Activated CD8-positive, alpha-beta memory T cell treated with anti-CD3 and anti-CD28 coated beads, Interleukin-2, amount 10 ng/mL, durations not matched to agents 7 days and 5 days (primary cell): ENCODE results near the gene BAD. TPM values are rescaled to one million over a fixed set of nuclear protein-coding genes. Genes with fewer than 3 reads are reported as not detected.
"Not testable (repeated sequence)": the region's sequence is repeated elsewhere in the genome, so short reads cannot be mapped to it uniquely, and the experiment has no call there.

Experiments
- ATAC-seq: fragments of 150-1000 bp; cut with Tn5 transposase; one replicate; pipeline ENCODE4 v1.10.0; 2021; ENCODE audit warnings: moderate library complexity
- CTCF ChIA-PET: fragments of 350-600 bp; sonication (Branson Sonifier 250); formaldehyde crosslinking; loops from one replicate; lab custom pipeline; 2021; ENCODE audit warnings: antibody characterized with exemption; lab: Charles Lee
- DNase-seq: peaks from one replicate; pipeline ENCODE4 v3.0.0-alpha.2; 2020
- H3K27ac Mint-ChIP-seq: one replicate; pipeline ENCODE4 v1.8.0; 2021; ENCODE audit warnings: mild to moderate bottlenecking, mixed read lengths
- H3K27me3 Mint-ChIP-seq: one replicate; pipeline ENCODE4 v1.8.0; 2021; ENCODE audit warnings: mixed read lengths
- H3K36me3 Mint-ChIP-seq: one replicate; pipeline ENCODE4 v1.8.0; 2021; ENCODE audit warnings: mild to moderate bottlenecking, mixed read lengths
- H3K4me1 Mint-ChIP-seq: one replicate; pipeline ENCODE4 v1.8.0; 2021; ENCODE audit warnings: mixed read lengths
- H3K4me3 Mint-ChIP-seq: one replicate; pipeline ENCODE4 v1.8.0; 2021; ENCODE audit warnings: mild to moderate bottlenecking, moderate library complexity, mixed read lengths
- H3K9me3 Mint-ChIP-seq: one replicate; pipeline ENCODE4 v1.8.0; 2022; ENCODE audit warnings: low read depth, mixed read lengths
- total RNA-seq, 2 experiments: library from RNA; stranded (reverse); gene quantifications; one replicate each; pipeline ENCODE4 v1.2.3, GENCODE V29; 2021

The BAD gene
- total RNA-seq, 2 experiments from 2014 or later = 35.6 to 36.1 TPM

- Mint-ChIP-seq H3K4me1 (peaks cover 35% of the 10 kb centered on the region), H3K27ac (no peak overlapping the region), H3K9me3 (no peaks in the 10 kb centered on the region), H3K4me3 (no peak overlapping the region), H3K27me3 (no peaks in the 10 kb centered on the region), H3K36me3 (peaks cover 16% of the 10 kb centered on the region)
- CTCF ChIA-PET = interaction anchor here (1.7 kb wide), 1 partner anchor 11 kb away, joined by 9 read pairs; no protein-coding TSS in a partner anchor
- no peak for ATAC-seq
- no peak for DNase-seq
These were observed 36.1 kb upstream of the BAD start for GRCh38 chr11:64320556-64320955.

- H3K36me3 Mint-ChIP-seq = peaks cover 19% of the 10 kb centered on the region
- peak overlapping the region; percentile 95 for H3K4me3 Mint-ChIP-seq
- H3K27me3 Mint-ChIP-seq = no peaks in the 10 kb centered on the region
- H3K9me3 Mint-ChIP-seq = no peaks in the 10 kb centered on the region
- CTCF ChIA-PET = interaction anchor here (1.4 to 3.5 kb wide), 9 partner anchors 12 to 369 kb away, joined by 3 to 140 read pairs (median 10); partner anchors contain the start of genes FERMT3 and FKBP2
- ATAC-seq = no peak
- peaks cover 39% of the 10 kb centered on the region for H3K4me1 Mint-ChIP-seq
- peak overlapping the region; percentile 100 for H3K27ac Mint-ChIP-seq
- peak; percentile 41 for DNase-seq
These were observed 34.6 kb upstream of the BAD start for GRCh38 chr11:64318766-64319761.

- CTCF ChIA-PET = interaction anchor here (0.8 to 3.5 kb wide), 25 partner anchors 9 to 370 kb away, joined by 3 to 140 read pairs (median 6); partner anchors contain the start of genes CATSPERZ, CCDC88B, ESRRA and FERMT3
- H3K27ac Mint-ChIP-seq = peak within 1 kb of the TSS; percentile 100
- H3K27me3 Mint-ChIP-seq = no peaks in the 10 kb centered on the region
- no peaks in the 10 kb centered on the region for H3K9me3 Mint-ChIP-seq
- DNase-seq (peak; percentile 97), ATAC-seq (peak; percentile 84)
- H3K4me3 Mint-ChIP-seq = peak within 1 kb of the TSS; percentile 95
- peaks cover 22% of the 10 kb centered on the region for H3K36me3 Mint-ChIP-seq
- H3K4me1 Mint-ChIP-seq = peaks cover 40% of the 10 kb centered on the region
These were observed 33.7 kb upstream of the BAD start, which contains the start of gene PRDX5 for GRCh38 chr11:64317961-64318765. Gene PRDX5 (plus strand): TSS chr11:64318121. CDS start chr11:64318216, 95 bp downstream.

GRCh38 chr11:64317325-64317960, 33.0 kb upstream of the BAD start, which contains the start of gene TRMT112:
Gene TRMT112 (minus strand): TSS chr11:64317559. CDS start chr11:64317526, 33 bp downstream.
- peaks cover 27% of the 10 kb centered on the region for H3K36me3 Mint-ChIP-seq
- no peaks in the 10 kb centered on the region for H3K27me3 Mint-ChIP-seq
- H3K4me3 Mint-ChIP-seq = peak within 1 kb of the TSS; percentile 95
- no peaks in the 10 kb centered on the region for H3K9me3 Mint-ChIP-seq
- H3K4me1 Mint-ChIP-seq = peaks cover 47% of the 10 kb centered on the region
- DNase-seq (peak; percentile 99), ATAC-seq (peak; percentile 68)
- H3K27ac Mint-ChIP-seq = peak within 1 kb of the TSS; percentile 100
- CTCF ChIA-PET = interaction anchor here (0.8 to 3.5 kb wide), 25 partner anchors 10 to 371 kb away, joined by 3 to 140 read pairs (median 6); partner anchors contain the start of genes CATSPERZ, CCDC88B, ESRRA and FERMT3

- H3K4me3 Mint-ChIP-seq = peak overlapping the region; percentile 95
- peaks cover 51% of the 10 kb centered on the region for H3K4me1 Mint-ChIP-seq
- peak; percentile 7 for ATAC-seq
- no peaks in the 10 kb centered on the region for H3K27me3 Mint-ChIP-seq
- peak; percentile 67 for DNase-seq
- CTCF ChIA-PET = interaction anchor here (0.6 to 3.5 kb wide), 19 partner anchors 9 to 456 kb away, joined by 3 to 140 read pairs (median 10); partner anchors contain the start of genes CATSPERZ, CCDC88B, ESRRA and FERMT3
- peak overlapping the region; percentile 100 for H3K27ac Mint-ChIP-seq
- H3K9me3 Mint-ChIP-seq = no peaks in the 10 kb centered on the region
- peaks cover 27% of the 10 kb centered on the region for H3K36me3 Mint-ChIP-seq
These were observed 32.3 kb upstream of the BAD start for GRCh38 chr11:64316672-64317324.

GRCh38 chr11:64315667-64316526, 31.4 kb upstream of the BAD start:
- not testable (repeated sequence) for ATAC-seq, H3K9me3 Mint-ChIP-seq, H3K27me3 Mint-ChIP-seq
- peaks cover 24% of the 10 kb centered on the region for H3K36me3 Mint-ChIP-seq
- H3K27ac Mint-ChIP-seq = peak overlapping the region; percentile 100
- H3K4me1 Mint-ChIP-seq = peaks cover 51% of the 10 kb centered on the region
- CTCF ChIA-PET = interaction anchor here (1.5 to 3.5 kb wide), 7 partner anchors 9 to 110 kb away, joined by 3 to 140 read pairs (median 15); partner anchors contain the start of genes ESRRA and FERMT3
- peak; percentile 41 for DNase-seq
- peak overlapping the region; percentile 95 for H3K4me3 Mint-ChIP-seq

GRCh38 chr11:64314805-64315561, 30.5 kb upstream of the BAD start:
- Mint-ChIP-seq H3K27ac (no peak overlapping the region), H3K4me3 (no peak overlapping the region), H3K27me3 (no peaks in the 10 kb centered on the region), H3K9me3 (no peaks in the 10 kb centered on the region), H3K4me1 (peaks cover 50% of the 10 kb centered on the region), H3K36me3 (peaks cover 22% of the 10 kb centered on the region)
- ATAC-seq = no peak
- CTCF ChIA-PET = no interaction called here
- peak; percentile 40 for DNase-seq

- peak overlapping the region; percentile 19 for H3K27ac Mint-ChIP-seq
- peaks cover 47% of the 10 kb centered on the region for H3K4me1 Mint-ChIP-seq
- peaks cover 23% of the 10 kb centered on the region for H3K36me3 Mint-ChIP-seq
- no peaks in the 10 kb centered on the region for H3K9me3 Mint-ChIP-seq
- CTCF ChIA-PET = interaction anchor here (0.6 to 0.9 kb wide), 3 partner anchors 10 to 17 kb away, joined by 3 to 4 read pairs (median 3); no protein-coding TSS in a partner anchor
- DNase-seq (peak; percentile 40), ATAC-seq (no peak)
- H3K4me3 Mint-ChIP-seq = no peak overlapping the region
- no peaks in the 10 kb centered on the region for H3K27me3 Mint-ChIP-seq
These were observed 29.8 kb upstream of the BAD start for GRCh38 chr11:64314146-64314804.

- DNase-seq (no peak), ATAC-seq (no peak)
- Mint-ChIP-seq H3K27me3 (no peaks in the 10 kb centered on the region), H3K4me1 (peaks cover 43% of the 10 kb centered on the region), H3K27ac (peak overlapping the region; percentile 77), H3K4me3 (no peak overlapping the region), H3K9me3 (no peaks in the 10 kb centered on the region), H3K36me3 (peaks cover 24% of the 10 kb centered on the region)
- CTCF ChIA-PET = interaction anchor here (0.6 to 0.9 kb wide), 3 partner anchors 9 to 18 kb away, joined by 3 to 4 read pairs (median 3); no protein-coding TSS in a partner anchor
These were observed 29.2 kb upstream of the BAD start for GRCh38 chr11:64313491-64314145.

- H3K9me3 Mint-ChIP-seq = no peaks in the 10 kb centered on the region
- peak overlapping the region; percentile 77 for H3K27ac Mint-ChIP-seq
- peaks cover 23% of the 10 kb centered on the region for H3K36me3 Mint-ChIP-seq
- H3K4me1 Mint-ChIP-seq = peaks cover 42% of the 10 kb centered on the region
- no peak overlapping the region for H3K4me3 Mint-ChIP-seq
- CTCF ChIA-PET = interaction anchor here (0.9 to 3.0 kb wide), 2 partner anchors 19 kb away, joined by 4 to 13 read pairs; no protein-coding TSS in a partner anchor
- DNase-seq (no peak), ATAC-seq (no peak)
- H3K27me3 Mint-ChIP-seq = no peaks in the 10 kb centered on the region
These were observed 28.5 kb upstream of the BAD start for GRCh38 chr11:64312947-64313346.
